ENCODE measurements around the gene GNAQ. TPM values are rescaled to one million over a fixed set of nuclear protein-coding genes. Genes with fewer than 3 reads are reported as not detected.

Gene GNAQ
- total RNA-seq, 6 donors from 2014 or later = 50.3 to 117 (median 94.3) TPM

GRCh38 chr9:78025186-78025585 is 6.4 kb downstream of the GNAQ start:
- 40 to 45% methylated on average over 7 of the region's 7 CpGs for WGBS, 2 donors
- ATAC-seq (ENCODE audit: low FRiP score in 2 of 2) (no peak), DNase-seq (no peak)
- Histone ChIP-seq H3K36me3 (no peaks in the 10 kb centered on the region), H3K4me1 (peaks cover 64 to 97% (median 75%) of the 10 kb centered on the region in 4 donors), H3K27me3 (no peaks in the 10 kb centered on the region), H3K9me3 (no peaks in the 10 kb centered on the region), H3K27ac (peak overlapping the region; percentile 6 to 57 (median 42)), H3K4me3 (no peak overlapping the region)
- no peak for TF ChIP-seq CTCF (IDR thresholded peaks at IDR 0.05)
- TF ChIP-seq POLR2A (IDR thresholded peaks at IDR 0.05) = no peak
- TF ChIP-seq EP300 (IDR thresholded peaks at IDR 0.05) = no peak
- no peak for TF ChIP-seq POLR2AphosphoS5 (IDR thresholded peaks at IDR 0.05)

GRCh38 chr9:78023003-78023741 is 8.4 kb downstream of the GNAQ start:
- no peaks in the 10 kb centered on the region for H3K9me3 ChIP-seq
- H3K27me3 ChIP-seq = no peaks in the 10 kb centered on the region
- ATAC-seq (ENCODE audit: low FRiP score in 2 of 2) = peak; percentile 86 to 91
- 17 to 26% methylated on average over 5 of the region's 5 CpGs for WGBS, 2 donors
- peak overlapping the region in 2 of 4 donors; percentile 19 to 23 for H3K4me3 ChIP-seq
- no peak for TF ChIP-seq CTCF (IDR thresholded peaks at IDR 0.05)
- peak in 2 of 4 donors; percentile 10 to 68 for TF ChIP-seq POLR2A (IDR thresholded peaks at IDR 0.05)
- peak; percentile 25 to 60 for TF ChIP-seq POLR2AphosphoS5 (IDR thresholded peaks at IDR 0.05)
- peak in 1 of 4 donors; percentile 80 for TF ChIP-seq EP300 (IDR thresholded peaks at IDR 0.05)
- DNase-seq = peak in 1 of 2 donors; percentile 73
- H3K36me3 ChIP-seq = no peaks in the 10 kb centered on the region
- H3K27ac ChIP-seq = peak overlapping the region; percentile 43 to 79 (median 74)
- peaks cover 64 to 93% (median 79%) of the 10 kb centered on the region in 4 donors for H3K4me1 ChIP-seq

- H3K36me3 ChIP-seq = no peaks in the 10 kb centered on the region
- 13 to 25% methylated on average over 8 of the region's 8 CpGs for WGBS, 2 donors
- no peaks in the 10 kb centered on the region for H3K27me3 ChIP-seq
- peak overlapping the region; percentile 43 to 79 (median 67) for H3K27ac ChIP-seq
- ATAC-seq (ENCODE audit: low FRiP score in 2 of 2) (peak; percentile 66 to 85), DNase-seq (peak in 1 of 2 donors; percentile 81)
- peak overlapping the region in 2 of 4 donors; percentile 13 to 23 for H3K4me3 ChIP-seq
- H3K9me3 ChIP-seq = no peaks in the 10 kb centered on the region
- TF ChIP-seq EP300 (IDR thresholded peaks at IDR 0.05) (peak in 1 of 4 donors; percentile 8), CTCF (IDR thresholded peaks at IDR 0.05) (peak in 2 of 6 experiments; percentile 7 to 24), POLR2AphosphoS5 (IDR thresholded peaks at IDR 0.05) (no peak)
- peaks cover 64 to 89% (median 73%) of the 10 kb centered on the region in 4 donors for H3K4me1 ChIP-seq
Observed at GRCh38 chr9:78021697-78022096, 9.9 kb downstream of the GNAQ start.

- Histone ChIP-seq H3K36me3 (no peaks in the 10 kb centered on the region), H3K4me3 (no peak overlapping the region), H3K4me1 (peaks cover 29 to 66% (median 44%) of the 10 kb centered on the region in 4 donors), H3K27ac (no peak overlapping the region), H3K27me3 (no peaks in the 10 kb centered on the region), H3K9me3 (no peaks in the 10 kb centered on the region)
- no peak for ATAC-seq (ENCODE audit: low FRiP score in 2 of 2)
- 91 to 95% methylated on average over 3 of the region's 3 CpGs for WGBS, 2 donors
- no peak for DNase-seq
- TF ChIP-seq POLR2AphosphoS5 (IDR thresholded peaks at IDR 0.05) (no peak), CTCF (IDR thresholded peaks at IDR 0.05) (no peak), EP300 (IDR thresholded peaks at IDR 0.05) (no peak), POLR2A (IDR thresholded peaks at IDR 0.05) (no peak)
Observed at GRCh38 chr9:78017190-78017693, 14.4 kb downstream of the GNAQ start.

Measured in upper lobe of left lung (tissue), 6 donors.